ENCODE results near the gene CD74. TPM values are rescaled to one million over a fixed set of nuclear protein-coding genes. Genes with fewer than 3 reads are reported as not detected.

CD74 gene
- total RNA-seq, 1 experiment from 2014 or later: 0.22 TPM

GRCh38 chr5:150413176-150413901, 629 bp upstream of the CD74 start:
- H3K9me3 ChIP-seq (ENCODE audit: low read length): no peaks in the 10 kb centered on the region
- H4K20me1 ChIP-seq (ENCODE audit: low read length): no peaks in the 10 kb centered on the region
- H3K4me1 ChIP-seq (ENCODE audit: insufficient read depth, low read length): no peaks in the 10 kb centered on the region; the same call in 1 of the 2 replicates
- no peaks in the 10 kb centered on the region for H3K79me2 ChIP-seq (ENCODE audit: low read length)
- no peak overlapping the region for H3K9ac ChIP-seq (ENCODE audit: low read length)
- no peaks in the 10 kb centered on the region for H3K27me3 ChIP-seq (ENCODE audit: low read length)
- no peaks in the 10 kb centered on the region for H3K9me2 ChIP-seq (replicated peaks; ENCODE audit: low read length)
- no peak overlapping the region for H2AFZ ChIP-seq (ENCODE audit: low read length)
- no peak for DNase-seq
- TF ChIP-seq CTCF (conservative IDR thresholded peaks at IDR 0.05; ENCODE audit: low read depth, low read length) (no peak), EZH2 (IDR thresholded peaks at IDR 0.05; ENCODE audit: low read length, unreplicated experiment) (no peak), EZH2phosphoT487 (IDR thresholded peaks at IDR 0.05; ENCODE audit: borderline replicate concordance, low read length) (no peak)
- ATAC-seq: no peak
- H3F3A ChIP-seq (ENCODE audit: low read length, unreplicated experiment): no peaks in the 10 kb centered on the region
- no TSS peak for BruUV-seq (replicated peaks)
- CTCF ChIA-PET: no interaction called here
- no peaks in the 10 kb centered on the region for H3K36me3 ChIP-seq (ENCODE audit: low read depth, low read length)
- POLR2A ChIA-PET (ENCODE audit: unreplicated experiment): no interaction called here
- no peak overlapping the region for H3K27ac ChIP-seq (ENCODE audit: low read length)
- H3K4me3 ChIP-seq (ENCODE audit: low read length): no peak overlapping the region
- no peak overlapping the region for H3K4me2 ChIP-seq (ENCODE audit: low read length)
- intact Hi-C loops (cut with micrococcal nuclease): no loop called here

GRCh38 chr5:150411245-150411979, 1.3 kb downstream of the CD74 start:
- Histone ChIP-seq H3K4me2 (ENCODE audit: low read length) (no peak overlapping the region), H3F3A (ENCODE audit: low read length, unreplicated experiment) (no peaks in the 10 kb centered on the region), H3K27ac (ENCODE audit: low read length) (no peak overlapping the region), H3K27me3 (ENCODE audit: low read length) (no peaks in the 10 kb centered on the region), H3K9me2 (replicated peaks; ENCODE audit: low read length) (no peaks in the 10 kb centered on the region), H2AFZ (ENCODE audit: low read length) (no peak overlapping the region), H4K20me1 (ENCODE audit: low read length) (no peaks in the 10 kb centered on the region), H3K9me3 (ENCODE audit: low read length) (no peaks in the 10 kb centered on the region), H3K79me2 (ENCODE audit: low read length) (no peaks in the 10 kb centered on the region), H3K9ac (ENCODE audit: low read length) (no peak overlapping the region), H3K4me1 (ENCODE audit: insufficient read depth, low read length) (no peaks in the 10 kb centered on the region; the same call in 1 of the 2 replicates), H3K36me3 (ENCODE audit: low read depth, low read length) (no peaks in the 10 kb centered on the region), H3K4me3 (ENCODE audit: low read length) (no peak overlapping the region)
- DNase-seq (no peak), ATAC-seq (no peak)
- no TSS peak for BruUV-seq (replicated peaks)
- TF ChIP-seq EZH2phosphoT487 (IDR thresholded peaks at IDR 0.05; ENCODE audit: borderline replicate concordance, low read length) (no peak), CTCF (conservative IDR thresholded peaks at IDR 0.05; ENCODE audit: low read depth, low read length) (no peak), EZH2 (IDR thresholded peaks at IDR 0.05; ENCODE audit: low read length, unreplicated experiment) (no peak)
- CTCF ChIA-PET: no interaction called here
- intact Hi-C loops (cut with micrococcal nuclease): no loop called here
- POLR2A ChIA-PET (ENCODE audit: unreplicated experiment): no interaction called here

Measured in PC-3 (cell line).